Tibial nerve (tissue), 4 donors: ENCODE data around the gene ZPLD1. TPM values are rescaled to one million over a fixed set of nuclear protein-coding genes. Genes with fewer than 3 reads are reported as not detected.

ENCODE experiments used
- DNase-seq, 2 donors: peaks; one replicate each; pipeline ENCODE4 v3.0.0-alpha.2; 2019; ENCODE audit warnings: low spot score in 2 of 2
- H3K27ac ChIP-seq, 4 donors: fragments of 200-600 bp; sonication (generic) in 3 of 4; one replicate each; pipeline ENCODE4 v1.5.1; 2017 to 2019; ENCODE audit warnings: mild to moderate bottlenecking in 1 of 4
- H3K27me3 ChIP-seq, 2 donors: fragments of 200-600 bp; sonication (generic) in 1 of 2; one replicate each; pipeline versions ENCODE4 v1.5.1 to v1.6.0; 2017 to 2019
- H3K36me3 ChIP-seq, 3 donors: fragments of 200-600 bp; sonication (generic); one replicate each; pipeline ENCODE4 v1.5.1; 2018 to 2019
- H3K4me1 ChIP-seq, 4 donors: fragments of 200-600 bp; sonication (generic) in 3 of 4; one replicate each; pipeline ENCODE4 v1.5.1; 2017 to 2019
- H3K4me3 ChIP-seq, 4 donors: fragments of 200-600 bp; sonication (generic) in 3 of 4; one replicate each; pipeline ENCODE4 v1.5.1; 2017 to 2019; ENCODE audit warnings: mild to moderate bottlenecking in 1 of 4, moderate library complexity in 1 of 4
- H3K9me3 ChIP-seq, 4 donors: fragments of 200-600 bp; sonication (generic) in 3 of 4; one replicate each; pipeline ENCODE4 v1.5.1; 2017 to 2019
- EP300 ChIP-seq, 2 donors: sonication (generic); formaldehyde crosslinking; IDR thresholded peaks; one replicate each; pipeline ENCODE4 v1.6.1; 2017; ENCODE audit warnings: antibody characterized with exemption in 2 of 2, mild to moderate bottlenecking in 1 of 2
- POLR2A ChIP-seq, 2 donors: fragments of 450-650 bp; IDR thresholded peaks; one replicate each; pipeline ENCODE4 v1.6.1; 2017; ENCODE audit warnings: antibody characterized with exemption in 2 of 2, mild to moderate bottlenecking in 2 of 2, moderate library complexity in 2 of 2
- WGBS, 2 donors: methylation state at CpG; one replicate each; pipeline ENCODE4 v1.1.5; 2018; 5-methylcytosine and 5-hydroxymethylcytosine counted together
- total RNA-seq, 4 donors: library from RNA; depleted of rRNA; stranded (reverse); fragments of >200 nt; gene quantifications; one replicate each; pipeline ENCODE4 v1.1.0, GENCODE V29; 2016
- TF ChIP-seq, protein P1 (sequence below), 5 experiments: fragments of 200-600 bp in 3 of 5; fragments of 450-650 bp in 2 of 5; sonication (generic) in 3 of 5; IDR thresholded peaks; one replicate each; pipeline ENCODE4 v1.5.1; 2016 to 2019; ENCODE audit warnings: antibody characterized with exemption in 5 of 5, mild to moderate bottlenecking in 3 of 5, moderate library complexity in 2 of 5

ZPLD1 gene
- total RNA-seq, 4 donors from 2014 or later, result not detected

DNA sequence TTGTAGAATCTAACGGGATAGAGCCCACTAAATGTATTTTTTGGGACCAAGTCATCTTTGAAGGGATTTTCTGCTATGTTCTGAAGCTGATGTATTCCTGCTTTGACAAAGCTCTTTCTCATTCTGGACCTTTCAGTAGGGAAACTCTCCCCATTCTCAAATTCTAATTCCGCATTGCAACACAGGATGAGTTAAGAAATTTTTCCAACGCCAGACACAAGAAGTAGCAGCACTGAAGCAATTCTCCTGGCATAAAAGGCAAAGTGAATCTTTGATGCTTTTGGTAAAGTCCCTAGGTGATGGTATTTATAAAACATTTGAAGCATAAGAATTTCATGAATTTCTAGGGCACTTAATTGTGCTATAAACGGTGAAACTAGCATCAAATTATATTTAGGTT lies 76.8 kb downstream of the ZPLD1 start:
- Histone ChIP-seq H3K36me3 (no peaks in the 10 kb centered on the region), H3K9me3 (no peaks in the 10 kb centered on the region), H3K27ac (no peak overlapping the region), H3K27me3 (no peaks in the 10 kb centered on the region), H3K4me1 (no peaks in the 10 kb centered on the region), H3K4me3 (no peak overlapping the region)
- DNase-seq, result no peak
- TF ChIP-seq POLR2A (IDR thresholded peaks at IDR 0.05) (no peak), EP300 (IDR thresholded peaks at IDR 0.05) (no peak)
- TF ChIP-seq, protein P1, sequence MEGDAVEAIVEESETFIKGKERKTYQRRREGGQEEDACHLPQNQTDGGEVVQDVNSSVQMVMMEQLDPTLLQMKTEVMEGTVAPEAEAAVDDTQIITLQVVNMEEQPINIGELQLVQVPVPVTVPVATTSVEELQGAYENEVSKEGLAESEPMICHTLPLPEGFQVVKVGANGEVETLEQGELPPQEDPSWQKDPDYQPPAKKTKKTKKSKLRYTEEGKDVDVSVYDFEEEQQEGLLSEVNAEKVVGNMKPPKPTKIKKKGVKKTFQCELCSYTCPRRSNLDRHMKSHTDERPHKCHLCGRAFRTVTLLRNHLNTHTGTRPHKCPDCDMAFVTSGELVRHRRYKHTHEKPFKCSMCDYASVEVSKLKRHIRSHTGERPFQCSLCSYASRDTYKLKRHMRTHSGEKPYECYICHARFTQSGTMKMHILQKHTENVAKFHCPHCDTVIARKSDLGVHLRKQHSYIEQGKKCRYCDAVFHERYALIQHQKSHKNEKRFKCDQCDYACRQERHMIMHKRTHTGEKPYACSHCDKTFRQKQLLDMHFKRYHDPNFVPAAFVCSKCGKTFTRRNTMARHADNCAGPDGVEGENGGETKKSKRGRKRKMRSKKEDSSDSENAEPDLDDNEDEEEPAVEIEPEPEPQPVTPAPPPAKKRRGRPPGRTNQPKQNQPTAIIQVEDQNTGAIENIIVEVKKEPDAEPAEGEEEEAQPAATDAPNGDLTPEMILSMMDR (IDR thresholded peaks at IDR 0.05), result no peak
- WGBS, 2 donors, result 80 to 81% methylated on average over 4 of the region's 4 CpGs

DNA sequence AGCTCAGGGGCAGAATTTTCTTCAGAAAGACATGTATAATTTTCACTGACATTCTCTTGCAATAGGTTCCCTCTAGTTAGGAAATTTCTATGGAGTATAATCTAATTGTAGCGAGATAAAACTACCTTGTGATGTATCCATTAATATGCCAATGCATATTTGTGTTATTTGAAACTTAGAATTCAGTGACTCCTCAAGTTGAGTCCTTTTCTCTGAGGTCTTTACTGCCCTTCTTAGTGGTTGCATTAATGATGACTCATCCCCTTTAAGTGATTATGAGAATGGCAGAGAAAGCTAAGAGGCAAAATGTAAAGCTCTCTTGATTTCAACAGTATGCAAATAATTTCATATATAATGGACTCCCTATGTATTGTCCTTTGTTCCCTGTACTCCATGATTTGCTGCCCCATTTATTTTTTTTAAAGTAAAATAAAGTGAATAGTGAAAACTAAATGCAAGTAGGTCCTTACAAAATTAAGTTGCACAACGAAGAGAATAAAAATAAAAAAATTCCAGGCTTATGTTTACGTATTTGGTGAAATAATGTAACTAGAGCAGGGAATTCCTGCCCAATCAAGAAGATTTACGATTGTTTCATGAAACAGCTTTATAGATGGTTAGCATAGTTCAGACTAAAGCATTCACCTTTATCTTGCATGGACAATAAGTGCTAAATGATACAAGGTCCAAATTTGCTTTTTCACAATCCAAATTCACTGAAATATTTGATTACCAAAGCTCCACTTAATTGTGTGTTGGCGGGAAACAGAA lies 78.1 kb downstream of the ZPLD1 start:
- TF ChIP-seq EP300 (IDR thresholded peaks at IDR 0.05), result no peak
- TF ChIP-seq POLR2A (IDR thresholded peaks at IDR 0.05), result no peak
- TF ChIP-seq, protein P1 (IDR thresholded peaks at IDR 0.05), result no peak
- no peaks in the 10 kb centered on the region for H3K9me3 ChIP-seq
- 48 to 53% methylated on average over 5 of the region's 5 CpGs for WGBS, 2 donors
- no peaks in the 10 kb centered on the region for H3K27me3 ChIP-seq
- no peaks in the 10 kb centered on the region for H3K36me3 ChIP-seq
- no peak for DNase-seq
- H3K4me1 ChIP-seq, result no peaks in the 10 kb centered on the region
- no peak overlapping the region for H3K4me3 ChIP-seq
- no peak overlapping the region for H3K27ac ChIP-seq

DNA sequence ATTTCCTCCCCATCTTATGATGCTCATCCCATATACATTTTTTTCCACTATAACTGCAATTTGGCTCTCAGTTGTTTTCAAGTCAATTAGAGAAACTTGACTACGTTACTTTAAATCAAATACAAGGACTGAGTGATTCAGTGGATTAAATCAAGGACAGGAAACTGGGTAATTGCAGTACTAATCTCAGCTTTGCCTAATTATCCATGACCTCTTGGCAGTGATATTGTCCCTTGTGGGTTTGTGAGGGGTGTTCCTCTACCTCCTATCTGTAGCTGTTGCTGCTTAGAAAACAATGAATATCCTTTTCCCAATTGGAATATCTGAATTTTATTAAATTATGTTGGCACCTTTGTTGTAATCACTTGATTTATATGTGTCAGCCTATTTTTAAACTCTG lies 79.4 kb downstream of the ZPLD1 start:
- H3K4me3 ChIP-seq, result no peak overlapping the region
- 55 to 61% methylated on average over 1 of the region's 1 CpG for whole genome bisulfite sequencing, 2 donors
- H3K4me1 ChIP-seq, result no peaks in the 10 kb centered on the region
- no peaks in the 10 kb centered on the region for H3K9me3 ChIP-seq
- no peaks in the 10 kb centered on the region for H3K36me3 ChIP-seq
- TF ChIP-seq POLR2A (IDR thresholded peaks at IDR 0.05), result no peak
- TF ChIP-seq EP300 (IDR thresholded peaks at IDR 0.05), result no peak
- TF ChIP-seq, protein P1 (IDR thresholded peaks at IDR 0.05), result no peak
- no peak for DNase-seq
- H3K27ac ChIP-seq, result no peak overlapping the region
- no peaks in the 10 kb centered on the region for H3K27me3 ChIP-seq

DNA sequence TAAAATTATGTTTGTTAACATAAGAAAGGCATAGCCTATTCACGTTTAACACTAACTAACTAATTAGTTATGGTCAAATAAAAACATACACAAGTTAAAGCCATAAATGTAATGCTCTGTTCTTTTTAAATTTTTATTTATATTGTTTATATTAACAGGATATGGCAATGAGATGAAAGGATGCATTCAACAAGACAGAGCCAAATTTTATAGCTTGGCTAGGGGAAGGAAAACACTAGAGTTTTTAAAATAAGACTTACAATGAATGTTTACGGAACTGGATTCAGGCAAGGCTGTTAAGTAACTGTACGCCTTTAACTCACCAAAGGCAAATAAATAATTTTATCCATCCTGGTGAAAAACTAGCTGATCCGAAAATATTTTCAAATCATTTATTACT lies 86.4 kb downstream of the ZPLD1 start:
- WGBS, 2 donors, result 71 to 81% methylated on average over 4 of the region's 4 CpGs
- Histone ChIP-seq H3K4me3 (no peak overlapping the region), H3K27me3 (no peaks in the 10 kb centered on the region), H3K9me3 (no peaks in the 10 kb centered on the region), H3K36me3 (no peaks in the 10 kb centered on the region), H3K27ac (no peak overlapping the region), H3K4me1 (no peaks in the 10 kb centered on the region)
- TF ChIP-seq POLR2A (IDR thresholded peaks at IDR 0.05) (no peak), EP300 (IDR thresholded peaks at IDR 0.05) (no peak)
- TF ChIP-seq, protein P1 (IDR thresholded peaks at IDR 0.05), result no peak
- no peak for DNase-seq

DNA sequence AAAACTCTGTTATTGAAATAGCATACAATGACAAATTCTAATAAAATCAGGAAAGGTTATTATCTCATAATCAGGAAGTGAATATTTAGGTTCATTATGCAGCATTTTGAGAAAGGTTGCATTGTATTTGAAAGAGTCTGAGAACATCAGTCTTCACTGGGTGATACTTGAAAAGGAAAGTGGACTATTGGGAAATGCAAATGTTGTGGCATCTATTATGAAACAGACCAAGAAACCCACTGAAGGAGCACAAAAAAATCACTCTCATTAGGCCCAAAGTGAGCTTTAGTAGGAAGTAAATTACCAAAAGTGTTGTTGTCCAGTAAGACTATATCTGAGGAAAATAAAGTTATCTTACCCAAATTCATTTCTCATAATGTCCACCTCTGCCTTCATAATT lies 90.8 kb downstream of the ZPLD1 start:
- H3K9me3 ChIP-seq, result no peaks in the 10 kb centered on the region
- H3K4me3 ChIP-seq, result no peak overlapping the region
- no peak for DNase-seq
- H3K36me3 ChIP-seq, result no peaks in the 10 kb centered on the region
- TF ChIP-seq, protein P1 (IDR thresholded peaks at IDR 0.05), result no peak
- TF ChIP-seq POLR2A (IDR thresholded peaks at IDR 0.05), result no peak
- no peaks in the 10 kb centered on the region for H3K27me3 ChIP-seq
- peaks cover 0 to 7% (median 0%) of the 10 kb centered on the region in 4 donors for H3K4me1 ChIP-seq
- H3K27ac ChIP-seq, result no peak overlapping the region
